Measurements from ENCODE around the gene SLC2A4RG.

DNA sequence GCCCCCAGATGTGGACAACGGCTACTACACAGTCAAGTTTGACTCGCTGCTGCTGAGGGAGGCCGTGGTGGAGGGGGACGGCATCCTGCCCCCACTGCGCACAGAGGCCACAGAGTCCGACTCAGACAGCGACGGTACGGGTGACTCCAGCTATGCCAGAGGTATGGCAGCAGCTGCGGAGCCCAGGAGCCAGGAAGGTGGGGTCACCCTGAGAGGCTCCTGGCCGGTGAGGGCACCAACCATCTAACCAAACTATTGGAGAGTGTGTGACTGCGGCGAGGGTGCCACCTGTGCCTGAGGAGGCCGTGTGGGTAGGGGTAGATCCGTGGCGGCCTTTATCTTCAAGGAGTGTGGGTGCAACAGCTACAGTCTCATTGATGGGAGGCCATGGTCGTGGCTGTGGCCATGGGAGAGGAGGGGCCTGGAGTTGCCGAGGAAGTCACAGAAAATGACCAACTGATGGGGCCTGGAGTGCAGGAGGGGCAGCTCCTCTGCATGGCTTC, 5.9 kb upstream of the SLC2A4RG start:
- no peak for TF ChIP-seq POLR2A (IDR thresholded peaks at IDR 0.05)
- TF ChIP-seq, protein P1, sequence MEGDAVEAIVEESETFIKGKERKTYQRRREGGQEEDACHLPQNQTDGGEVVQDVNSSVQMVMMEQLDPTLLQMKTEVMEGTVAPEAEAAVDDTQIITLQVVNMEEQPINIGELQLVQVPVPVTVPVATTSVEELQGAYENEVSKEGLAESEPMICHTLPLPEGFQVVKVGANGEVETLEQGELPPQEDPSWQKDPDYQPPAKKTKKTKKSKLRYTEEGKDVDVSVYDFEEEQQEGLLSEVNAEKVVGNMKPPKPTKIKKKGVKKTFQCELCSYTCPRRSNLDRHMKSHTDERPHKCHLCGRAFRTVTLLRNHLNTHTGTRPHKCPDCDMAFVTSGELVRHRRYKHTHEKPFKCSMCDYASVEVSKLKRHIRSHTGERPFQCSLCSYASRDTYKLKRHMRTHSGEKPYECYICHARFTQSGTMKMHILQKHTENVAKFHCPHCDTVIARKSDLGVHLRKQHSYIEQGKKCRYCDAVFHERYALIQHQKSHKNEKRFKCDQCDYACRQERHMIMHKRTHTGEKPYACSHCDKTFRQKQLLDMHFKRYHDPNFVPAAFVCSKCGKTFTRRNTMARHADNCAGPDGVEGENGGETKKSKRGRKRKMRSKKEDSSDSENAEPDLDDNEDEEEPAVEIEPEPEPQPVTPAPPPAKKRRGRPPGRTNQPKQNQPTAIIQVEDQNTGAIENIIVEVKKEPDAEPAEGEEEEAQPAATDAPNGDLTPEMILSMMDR (IDR thresholded peaks at IDR 0.05), result no peak
